ENCODE results near the gene HOXB4.

DNA sequence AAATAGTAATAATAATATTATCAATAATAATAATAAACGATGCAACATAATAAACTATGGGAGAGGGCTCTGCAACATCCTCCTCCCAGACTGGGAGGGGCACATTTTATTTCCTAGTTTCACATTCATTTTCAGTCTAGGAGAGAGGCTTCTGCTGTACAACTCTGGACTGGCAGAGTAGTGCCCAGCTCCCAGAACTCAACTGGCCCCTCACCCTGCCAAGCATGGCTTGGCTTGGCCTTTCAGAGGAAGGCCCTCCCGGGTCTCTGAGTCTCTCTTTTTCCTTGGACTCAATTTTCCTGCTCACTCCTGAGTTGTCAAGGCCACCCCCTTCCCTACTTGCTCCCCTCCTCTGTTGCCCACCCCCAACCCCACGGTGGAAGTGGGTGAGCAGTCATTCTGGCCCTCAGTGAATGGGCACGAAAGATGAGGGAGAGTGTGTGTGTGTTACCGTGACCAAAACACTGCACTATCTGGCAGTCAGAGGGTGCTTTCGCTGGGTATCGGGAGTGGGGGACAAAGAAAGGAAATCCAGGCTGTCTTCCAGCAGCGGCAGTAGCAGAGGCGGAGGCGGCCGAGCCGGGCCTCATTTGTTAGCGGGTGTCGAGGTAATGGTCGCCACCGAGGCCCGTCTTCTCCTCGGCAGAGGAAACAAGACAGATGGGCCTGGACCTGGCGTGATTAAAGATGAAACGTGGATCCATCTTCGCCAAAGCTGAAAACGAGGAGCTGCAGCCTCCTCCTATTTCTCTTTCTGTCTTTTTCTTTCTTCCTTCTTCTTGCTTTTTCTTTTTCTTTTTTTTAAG, 2.3 kb downstream of the HOXB4 start:
- TF ChIP-seq, protein P1, sequence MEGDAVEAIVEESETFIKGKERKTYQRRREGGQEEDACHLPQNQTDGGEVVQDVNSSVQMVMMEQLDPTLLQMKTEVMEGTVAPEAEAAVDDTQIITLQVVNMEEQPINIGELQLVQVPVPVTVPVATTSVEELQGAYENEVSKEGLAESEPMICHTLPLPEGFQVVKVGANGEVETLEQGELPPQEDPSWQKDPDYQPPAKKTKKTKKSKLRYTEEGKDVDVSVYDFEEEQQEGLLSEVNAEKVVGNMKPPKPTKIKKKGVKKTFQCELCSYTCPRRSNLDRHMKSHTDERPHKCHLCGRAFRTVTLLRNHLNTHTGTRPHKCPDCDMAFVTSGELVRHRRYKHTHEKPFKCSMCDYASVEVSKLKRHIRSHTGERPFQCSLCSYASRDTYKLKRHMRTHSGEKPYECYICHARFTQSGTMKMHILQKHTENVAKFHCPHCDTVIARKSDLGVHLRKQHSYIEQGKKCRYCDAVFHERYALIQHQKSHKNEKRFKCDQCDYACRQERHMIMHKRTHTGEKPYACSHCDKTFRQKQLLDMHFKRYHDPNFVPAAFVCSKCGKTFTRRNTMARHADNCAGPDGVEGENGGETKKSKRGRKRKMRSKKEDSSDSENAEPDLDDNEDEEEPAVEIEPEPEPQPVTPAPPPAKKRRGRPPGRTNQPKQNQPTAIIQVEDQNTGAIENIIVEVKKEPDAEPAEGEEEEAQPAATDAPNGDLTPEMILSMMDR (IDR thresholded peaks at IDR 0.05; ENCODE audit: low read length), result no peak
- TF ChIP-seq EZH2 (optimal IDR thresholded peaks at IDR 0.05; ENCODE audit: low read depth, low read length), result no peak
- TF ChIP-seq EZH2phosphoT487 (IDR thresholded peaks at IDR 0.05; ENCODE audit: low read length), result no peak

Data from MM.1S (cell line).